HepG2 (cell line): ENCODE results near the gene RPS23. TPM values are rescaled to one million over a fixed set of nuclear protein-coding genes. Genes with fewer than 3 reads are reported as not detected.

Experiments used
- ATAC-seq: fragments of 200-7000 bp; cut with Tn5 transposase; 3 replicates; pipeline ENCODE4 v1.9.1; 2020; ENCODE audit warnings: mild to moderate bottlenecking, moderate library complexity
- BruUV-seq: library from RNA; stranded (reverse); fragments of 400-500 nt; replicated peaks from 2 replicates; lab custom pipeline; 2021; lab: Mats Ljungman, UMichigan
- CTCF ChIA-PET: fragments of 300-600 bp; formaldehyde crosslinking; extraction: SDS; loops from one replicate; lab custom pipeline; 2021; ENCODE audit warnings: low total read pairs, inconsistent platforms, low intra/inter-chr PET ratio; lab: Yijun Ruan, JAX
- POLR2A ChIA-PET: fragments of 350-600 bp; sonication (Branson Sonifier 250); formaldehyde crosslinking; loops from one replicate; lab custom pipeline; 2020; ENCODE audit warnings: antibody characterized with exemption, inconsistent platforms; lab: Yijun Ruan, JAX
- DNase-seq: peaks from one replicate; pipeline ENCODE4 v3.0.0-alpha.2; 2015; ENCODE audit warnings: low spot score
- FAIRE-seq: peaks from 3 replicates; lab custom pipeline; 2011; peaks lifted over from hg19 to GRCh38; lab: Jason Lieb, UNC
- H2AFZ ChIP-seq: one replicate; pipeline ENCODE4 v1.6.1; 2011; ENCODE audit warnings: low read length, inconsistent platforms
- H3K27ac ChIP-seq: fragments of 300-600 bp; 3 replicates; pipeline ENCODE4 v1.8.0; 2011; ENCODE audit warnings: mixed run types, mild to moderate bottlenecking, mixed read lengths, low read length, inconsistent platforms; ENCODE audit not compliant: insufficient read depth; ENCODE audit errors: extremely low read length
- H3K27me3 ChIP-seq, 2 experiments: fragments of 200-600 bp in 1 of 2; 2 replicates in 1 of 2; 3 replicates in 1 of 2; pipeline versions ENCODE4 v1.6.0 to v1.8.0; 2011; ENCODE audit warnings: low read length in 2 of 2, mild to moderate bottlenecking in 2 of 2, moderate library complexity in 2 of 2, inconsistent platforms in 1 of 2; ENCODE audit not compliant: insufficient read depth in 2 of 2, control insufficient read depth in 1 of 2
- H3K36me3 ChIP-seq, 2 experiments: fragments of 200-600 bp in 1 of 2; replicated peaks in 1 of 2; 2 replicates in 1 of 2; 3 replicates in 1 of 2; pipeline versions ENCODE4 v1.5.1 to v1.8.0; 2011; ENCODE audit warnings: low read length in 2 of 2, inconsistent platforms in 1 of 2; ENCODE audit not compliant: insufficient read depth in 2 of 2, control insufficient read depth in 1 of 2
- H3K4me1 ChIP-seq: 2 replicates; pipeline ENCODE4 v1.5.1; 2012; ENCODE audit warnings: low read length, inconsistent platforms; ENCODE audit not compliant: insufficient read depth
- H3K4me2 ChIP-seq: 2 replicates; pipeline ENCODE4 v1.6.0; 2011; ENCODE audit warnings: low read depth, low read length, inconsistent platforms
- H3K4me3 ChIP-seq, 3 experiments: fragments of 200-600 bp in 1 of 3; sonication (generic), shearing (Covaris generic) in 1 of 3; replicated peaks in 1 of 3; 2 replicates each; pipeline ENCODE4 v1.5.1; 2011 to 2016; ENCODE audit warnings: low read length in 3 of 3, inconsistent platforms in 2 of 3, low read depth in 2 of 3, mild to moderate bottlenecking in 2 of 3, control low read depth in 1 of 3, mixed read lengths in 1 of 3; ENCODE audit not compliant: insufficient read depth in 1 of 3
- H3K79me2 ChIP-seq: one replicate; pipeline ENCODE4 v1.6.1; 2011; ENCODE audit warnings: low read length, inconsistent platforms; ENCODE audit not compliant: insufficient read depth
- H3K9ac ChIP-seq: 2 replicates; pipeline ENCODE4 v1.6.0; 2011; ENCODE audit warnings: mild to moderate bottlenecking, low read depth, low read length, inconsistent platforms; ENCODE audit not compliant: insufficient read depth
- H3K9me3 ChIP-seq: 2 replicates; pipeline ENCODE4 v1.5.1; 2012; ENCODE audit warnings: mild to moderate bottlenecking, low read length
- H4K20me1 ChIP-seq: 2 replicates; pipeline ENCODE4 v1.6.0; 2011; ENCODE audit warnings: inconsistent platforms, mild to moderate bottlenecking, low read length, moderate library complexity; ENCODE audit not compliant: insufficient read depth
- HNRNPUL1 ChIP-seq: fragments of 200-400 bp; formaldehyde crosslinking; IDR thresholded peaks from 2 replicates; pipeline ENCODE4 v1.6.1; 2017; ENCODE audit warnings: low read depth, mild to moderate bottlenecking, low read length, moderate library complexity
- SMARCE1 ChIP-seq: fragments of 450-650 bp; IDR thresholded peaks from 2 replicates; pipeline ENCODE4 v1.6.1; 2017; ENCODE audit warnings: borderline replicate concordance
- TBL1XR1 ChIP-seq: fragments of 150-350 bp; IDR thresholded peaks from 2 replicates; pipeline ENCODE4 v1.6.1; 2014; ENCODE audit warnings: borderline replicate concordance, low read length; ENCODE audit not compliant: partially characterized antibody
- ZKSCAN8 ChIP-seq: IDR thresholded peaks from 2 replicates; pipeline ENCODE4 v1.6.1; 2016; ENCODE audit warnings: borderline replicate concordance, missing genetic modification reagents, missing compliant biosample characterization
- ZNF430 ChIP-seq: sonication (generic); formaldehyde crosslinking; IDR thresholded peaks from 2 replicates; pipeline ENCODE4 v1.9.0; 2021; ENCODE audit warnings: mild to moderate bottlenecking, missing genetic modification reagents
- ZNF562 ChIP-seq: sonication (generic); formaldehyde crosslinking; IDR thresholded peaks from 2 replicates; pipeline ENCODE4 v1.8.0; 2022; ENCODE audit warnings: missing genetic modification reagents, borderline replicate concordance
- ZNF570 ChIP-seq: sonication (generic); formaldehyde crosslinking; IDR thresholded peaks from 2 replicates; pipeline ENCODE4 v1.4.0; 2020; ENCODE audit warnings: mild to moderate bottlenecking, missing genetic modification reagents, borderline replicate concordance
- WGBS: methylation state at CpG from one replicate; pipeline ENCODE4 v1.1.6; 2017; ENCODE audit warnings: low lambda C conversion rate; 5-methylcytosine and 5-hydroxymethylcytosine counted together
- in situ Hi-C: cut with HindIII; loops from 2 replicates; pipeline ENCODE4 v1.10.0; 2017; ENCODE audit warnings: low pct_unique_long_range_greater_than_20kb; ENCODE audit not compliant: extremely low pct_ligation_motif_present
- intact Hi-C: fragments of 100-400 bp; cut with micrococcal nuclease; formaldehyde crosslinking; loops from one replicate; pipeline ENCODE4 v1.10.0; 2022; ENCODE audit not compliant: unreplicated experiment
- polyA plus RNA-seq, 8 experiments: library from polyadenylated mRNA; depleted of rRNA in 3 of 8; stranded (reverse) in 7 of 8; unstranded in 1 of 8; fragments of >200 nt; fragmentation: Illumina TruSeq in 4 of 8; extraction: Trizol in 4 of 8; gene quantifications; 2 replicates each; pipeline versions ENCODE4 v1.2.1 to v1.2.3, GENCODE V29; 2011 to 2016; ENCODE audit warnings: low read depth in 4 of 8, missing spikeins in 1 of 8, mixed read lengths in 1 of 8; ENCODE audit not compliant: insufficient read depth in 1 of 8
- total RNA-seq, 5 experiments: library from RNA; depleted of rRNA; stranded (reverse); fragments of >200 nt; fragmentation: Illumina TruSeq; extraction: Trizol; gene quantifications; 2 replicates each; pipeline ENCODE4 v1.2.3, GENCODE V29; 2016; ENCODE audit warnings: low read depth in 1 of 5
- TF ChIP-seq, protein P1 (sequence below): sonication (generic); formaldehyde crosslinking; IDR thresholded peaks from 2 replicates; pipeline ENCODE4 v1.5.0; 2020; ENCODE audit warnings: missing genetic modification reagents
- TF ChIP-seq, protein P2 (sequence below): sonication (generic); formaldehyde crosslinking; IDR thresholded peaks from 2 replicates; pipeline ENCODE4 v1.8.1; 2022; ENCODE audit warnings: low read depth, mild to moderate bottlenecking, missing genetic modification reagents

Gene RPS23
- total and polyA plus RNA-seq, 2 of the 13 experiments (the other 11 are each of a cell fraction or from before 2014, with no cell fraction given) = 3,088 to 3,235 TPM

DNA sequence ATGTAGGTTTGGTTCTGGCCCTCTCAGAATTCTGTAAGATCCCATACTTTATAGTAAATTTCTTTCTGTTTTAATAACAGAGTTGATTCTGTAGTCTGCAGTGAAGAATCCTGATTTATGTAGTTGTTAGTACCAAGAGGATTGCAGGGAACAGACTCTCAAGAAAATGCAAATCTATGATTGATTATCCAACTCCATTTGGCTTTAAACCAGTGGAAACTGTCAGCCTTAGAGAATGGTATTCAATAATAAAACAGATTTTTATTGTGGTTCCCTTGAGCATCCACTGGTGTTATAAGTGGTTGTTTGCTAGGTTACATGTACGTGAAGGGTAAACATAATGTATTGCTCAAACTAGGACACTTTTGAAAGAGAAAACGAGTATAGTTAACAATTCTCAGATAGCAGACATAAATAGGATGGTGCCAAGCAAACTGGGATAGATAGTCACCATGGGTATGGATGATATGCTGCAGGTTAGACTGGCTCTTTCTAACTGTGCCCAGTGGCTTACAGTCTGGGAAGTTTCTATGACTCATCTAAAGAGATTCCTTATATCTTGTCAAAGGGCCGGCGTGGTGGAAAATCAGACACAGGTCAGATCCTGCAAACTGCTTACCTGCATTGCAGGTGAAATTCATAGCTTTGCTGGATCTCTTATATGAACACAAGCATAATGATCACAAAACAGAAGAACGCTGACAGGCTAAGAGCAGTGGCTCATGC is 41.7 kb upstream of the RPS23 start:
- Histone ChIP-seq H3K9ac (no peak overlapping the region), H2AFZ (no peak overlapping the region), H3K4me2 (no peak overlapping the region), H3K27me3 (0 out of 5 replicates have a peak, but pooled peaks cover 0 to 2% of the 10 kb centered on the region in 2 experiments), H3K9me3 (no peaks in the 10 kb centered on the region), H3K4me3 (no peak overlapping the region), H3K27ac (no peak overlapping the region), H4K20me1 (no peaks in the 10 kb centered on the region), H3K79me2 (no peaks in the 10 kb centered on the region), H3K4me1 (no peaks in the 10 kb centered on the region), H3K36me3 (no peaks in the 10 kb centered on the region)
- CTCF ChIA-PET = no interaction called here
- DNase-seq (no peak), ATAC-seq (no peak), FAIRE-seq (no peak)
- in situ Hi-C loops (loop anchor here (10.0 kb wide), 1 partner anchor 1115 kb away; no protein-coding TSS in a partner anchor), intact Hi-C loops (no loop called here)
- POLR2A ChIA-PET = no interaction called here
- no peak for TF ChIP-seq HNRNPUL1
- TF ChIP-seq TBL1XR1 = no peak
- no peak for TF ChIP-seq ZNF562 (CRISPR knock-in tag)
- TF ChIP-seq, protein P1, sequence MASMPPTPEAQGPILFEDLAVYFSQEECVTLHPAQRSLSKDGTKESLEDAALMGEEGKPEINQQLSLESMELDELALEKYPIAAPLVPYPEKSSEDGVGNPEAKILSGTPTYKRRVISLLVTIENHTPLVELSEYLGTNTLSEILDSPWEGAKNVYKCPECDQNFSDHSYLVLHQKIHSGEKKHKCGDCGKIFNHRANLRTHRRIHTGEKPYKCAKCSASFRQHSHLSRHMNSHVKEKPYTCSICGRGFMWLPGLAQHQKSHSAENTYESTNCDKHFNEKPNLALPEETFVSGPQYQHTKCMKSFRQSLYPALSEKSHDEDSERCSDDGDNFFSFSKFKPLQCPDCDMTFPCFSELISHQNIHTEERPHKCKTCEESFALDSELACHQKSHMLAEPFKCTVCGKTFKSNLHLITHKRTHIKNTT = no peak
- TF ChIP-seq, protein P2, sequence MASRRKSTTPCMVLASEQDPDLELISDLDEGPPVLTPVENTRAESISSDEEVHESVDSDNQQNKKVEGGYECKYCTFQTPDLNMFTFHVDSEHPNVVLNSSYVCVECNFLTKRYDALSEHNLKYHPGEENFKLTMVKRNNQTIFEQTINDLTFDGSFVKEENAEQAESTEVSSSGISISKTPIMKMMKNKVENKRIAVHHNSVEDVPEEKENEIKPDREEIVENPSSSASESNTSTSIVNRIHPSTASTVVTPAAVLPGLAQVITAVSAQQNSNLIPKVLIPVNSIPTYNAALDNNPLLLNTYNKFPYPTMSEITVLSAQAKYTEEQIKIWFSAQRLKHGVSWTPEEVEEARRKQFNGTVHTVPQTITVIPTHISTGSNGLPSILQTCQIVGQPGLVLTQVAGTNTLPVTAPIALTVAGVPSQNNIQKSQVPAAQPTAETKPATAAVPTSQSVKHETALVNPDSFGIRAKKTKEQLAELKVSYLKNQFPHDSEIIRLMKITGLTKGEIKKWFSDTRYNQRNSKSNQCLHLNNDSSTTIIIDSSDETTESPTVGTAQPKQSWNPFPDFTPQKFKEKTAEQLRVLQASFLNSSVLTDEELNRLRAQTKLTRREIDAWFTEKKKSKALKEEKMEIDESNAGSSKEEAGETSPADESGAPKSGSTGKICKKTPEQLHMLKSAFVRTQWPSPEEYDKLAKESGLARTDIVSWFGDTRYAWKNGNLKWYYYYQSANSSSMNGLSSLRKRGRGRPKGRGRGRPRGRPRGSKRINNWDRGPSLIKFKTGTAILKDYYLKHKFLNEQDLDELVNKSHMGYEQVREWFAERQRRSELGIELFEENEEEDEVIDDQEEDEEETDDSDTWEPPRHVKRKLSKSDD (CRISPR knock-in tag) = no peak
- no peak for TF ChIP-seq ZNF430 (CRISPR knock-in tag)
- no peak for TF ChIP-seq SMARCE1
- TF ChIP-seq ZNF570 (CRISPR knock-in tag) = no peak
- no peak for TF ChIP-seq ZKSCAN8 (CRISPR knock-in tag)
- no TSS peak for BruUV-seq
- WGBS = 59% methylated on average over 5 of the region's 5 CpGs
